ENCODE results near the gene METTL2A. TPM values are rescaled to one million over a fixed set of nuclear protein-coding genes. Genes with fewer than 3 reads are reported as not detected.
"Not testable (repeated sequence)": the region's sequence is repeated elsewhere in the genome, so short reads cannot be mapped to it uniquely, and the experiment has no call there.

METTL2A gene
- total RNA-seq, 1 experiment from 2014 or later: 38.7 TPM

GRCh38 chr17:62398891-62399290, 24.8 kb upstream of the METTL2A start:
- no peak for ATAC-seq
- POLR2A ChIA-PET (ENCODE audit: unreplicated experiment): no interaction called here

GRCh38 chr17:62405451-62405850, 18.2 kb upstream of the METTL2A start:
- Histone ChIP-seq H3K4me3 (ENCODE audit: low read length) (no peak overlapping the region), H4K20me1 (ENCODE audit: low read length) (no peaks in the 10 kb centered on the region), H3K27me3 (ENCODE audit: low read length) (peaks cover 12% of the 10 kb centered on the region), H3K27ac (ENCODE audit: low read length) (no peak overlapping the region), H3K79me2 (ENCODE audit: low read length) (no peaks in the 10 kb centered on the region), H2AFZ (ENCODE audit: low read length) (no peak overlapping the region), H3K4me2 (ENCODE audit: low read length) (no peak overlapping the region), H3K9me2 (replicated peaks; ENCODE audit: low read length) (no peaks in the 10 kb centered on the region), H3K9ac (ENCODE audit: low read length) (no peak overlapping the region), H3K9me3 (ENCODE audit: low read length) (no peaks in the 10 kb centered on the region), H3K4me1 (ENCODE audit: insufficient read depth, low read length) (no peaks in the 10 kb centered on the region), H3F3A (ENCODE audit: low read length, unreplicated experiment) (no peaks in the 10 kb centered on the region), H3K36me3 (ENCODE audit: low read depth, low read length) (no peaks in the 10 kb centered on the region)
- TF ChIP-seq EZH2 (IDR thresholded peaks at IDR 0.05; ENCODE audit: low read length, unreplicated experiment) (no peak), EZH2phosphoT487 (IDR thresholded peaks at IDR 0.05; ENCODE audit: borderline replicate concordance, low read length) (no peak)
- TF ChIP-seq, protein P1, sequence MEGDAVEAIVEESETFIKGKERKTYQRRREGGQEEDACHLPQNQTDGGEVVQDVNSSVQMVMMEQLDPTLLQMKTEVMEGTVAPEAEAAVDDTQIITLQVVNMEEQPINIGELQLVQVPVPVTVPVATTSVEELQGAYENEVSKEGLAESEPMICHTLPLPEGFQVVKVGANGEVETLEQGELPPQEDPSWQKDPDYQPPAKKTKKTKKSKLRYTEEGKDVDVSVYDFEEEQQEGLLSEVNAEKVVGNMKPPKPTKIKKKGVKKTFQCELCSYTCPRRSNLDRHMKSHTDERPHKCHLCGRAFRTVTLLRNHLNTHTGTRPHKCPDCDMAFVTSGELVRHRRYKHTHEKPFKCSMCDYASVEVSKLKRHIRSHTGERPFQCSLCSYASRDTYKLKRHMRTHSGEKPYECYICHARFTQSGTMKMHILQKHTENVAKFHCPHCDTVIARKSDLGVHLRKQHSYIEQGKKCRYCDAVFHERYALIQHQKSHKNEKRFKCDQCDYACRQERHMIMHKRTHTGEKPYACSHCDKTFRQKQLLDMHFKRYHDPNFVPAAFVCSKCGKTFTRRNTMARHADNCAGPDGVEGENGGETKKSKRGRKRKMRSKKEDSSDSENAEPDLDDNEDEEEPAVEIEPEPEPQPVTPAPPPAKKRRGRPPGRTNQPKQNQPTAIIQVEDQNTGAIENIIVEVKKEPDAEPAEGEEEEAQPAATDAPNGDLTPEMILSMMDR (conservative IDR thresholded peaks at IDR 0.05; ENCODE audit: low read depth, low read length): no peak
- BruUV-seq (replicated peaks): no TSS peak
- ChIA-PET CTCF (no interaction called here), POLR2A (ENCODE audit: unreplicated experiment) (no interaction called here)
- DNase-seq (no peak), ATAC-seq (no peak)
- intact Hi-C loops (cut with micrococcal nuclease): no loop called here

More at GRCh38 chr17:62398891-62399290, 24.8 kb upstream of the METTL2A start:
- Histone ChIP-seq H3K4me2 (ENCODE audit: low read length) (no peak overlapping the region), H3F3A (ENCODE audit: low read length, unreplicated experiment) (no peaks in the 10 kb centered on the region), H3K4me1 (ENCODE audit: insufficient read depth, low read length) (no peaks in the 10 kb centered on the region), H3K36me3 (ENCODE audit: low read depth, low read length) (no peaks in the 10 kb centered on the region), H3K79me2 (ENCODE audit: low read length) (no peaks in the 10 kb centered on the region), H3K27me3 (ENCODE audit: low read length) (peaks cover 23% of the 10 kb centered on the region), H3K9me2 (replicated peaks; ENCODE audit: low read length) (no peaks in the 10 kb centered on the region), H3K9me3 (ENCODE audit: low read length) (no peaks in the 10 kb centered on the region), H2AFZ (ENCODE audit: low read length) (no peak overlapping the region), H3K9ac (ENCODE audit: low read length) (no peak overlapping the region), H4K20me1 (ENCODE audit: low read length) (no peaks in the 10 kb centered on the region), H3K4me3 (ENCODE audit: low read length) (no peak overlapping the region), H3K27ac (ENCODE audit: low read length) (no peak overlapping the region)
- CTCF ChIA-PET: no interaction called here
- intact Hi-C loops (cut with micrococcal nuclease): no loop called here
- no TSS peak for BruUV-seq (replicated peaks)
- no peak for TF ChIP-seq EZH2 (IDR thresholded peaks at IDR 0.05; ENCODE audit: low read length, unreplicated experiment)
- TF ChIP-seq EZH2phosphoT487 (IDR thresholded peaks at IDR 0.05; ENCODE audit: borderline replicate concordance, low read length): no peak
- TF ChIP-seq, protein P1 (conservative IDR thresholded peaks at IDR 0.05; ENCODE audit: low read depth, low read length): no peak
- no peak for DNase-seq

- POLR2A ChIA-PET (ENCODE audit: unreplicated experiment): not testable (repeated sequence)
Observed at GRCh38 chr17:62413090-62413489, 10.6 kb upstream of the METTL2A start.

GRCh38 chr17:62426214-62426613, 2.5 kb downstream of the METTL2A start:
- H3K4me2 ChIP-seq (ENCODE audit: low read length); H3K27me3 ChIP-seq (ENCODE audit: low read length); BruUV-seq (replicated peaks); H3K27ac ChIP-seq (ENCODE audit: low read length); H2AFZ ChIP-seq (ENCODE audit: low read length); H3K9ac ChIP-seq (ENCODE audit: low read length); ATAC-seq; H3K9me3 ChIP-seq (ENCODE audit: low read length); CTCF ChIA-PET; DNase-seq; H3K9me2 ChIP-seq (replicated peaks; ENCODE audit: low read length); H3K4me3 ChIP-seq (ENCODE audit: low read length); H4K20me1 ChIP-seq (ENCODE audit: low read length); H3K36me3 ChIP-seq (ENCODE audit: low read depth, low read length); intact Hi-C loops (cut with micrococcal nuclease); H3K4me1 ChIP-seq (ENCODE audit: insufficient read depth, low read length); H3F3A ChIP-seq (ENCODE audit: low read length, unreplicated experiment); POLR2A ChIA-PET (ENCODE audit: unreplicated experiment): not testable (repeated sequence)
- H3K79me2 ChIP-seq (ENCODE audit: low read length): peaks cover 36% of the 10 kb centered on the region

More at GRCh38 chr17:62413090-62413489, 10.6 kb upstream of the METTL2A start:
- intact Hi-C loops (cut with micrococcal nuclease); H3K9me3 ChIP-seq (ENCODE audit: low read length); H3K79me2 ChIP-seq (ENCODE audit: low read length); H3K4me3 ChIP-seq (ENCODE audit: low read length); CTCF ChIA-PET; H3K4me1 ChIP-seq (ENCODE audit: insufficient read depth, low read length); H3K9ac ChIP-seq (ENCODE audit: low read length); H4K20me1 ChIP-seq (ENCODE audit: low read length); H3K27ac ChIP-seq (ENCODE audit: low read length); H3K9me2 ChIP-seq (replicated peaks; ENCODE audit: low read length); ATAC-seq; BruUV-seq (replicated peaks); H2AFZ ChIP-seq (ENCODE audit: low read length); H3K4me2 ChIP-seq (ENCODE audit: low read length); H3K27me3 ChIP-seq (ENCODE audit: low read length); DNase-seq; H3K36me3 ChIP-seq (ENCODE audit: low read depth, low read length); H3F3A ChIP-seq (ENCODE audit: low read length, unreplicated experiment): not testable (repeated sequence)

DNA sequence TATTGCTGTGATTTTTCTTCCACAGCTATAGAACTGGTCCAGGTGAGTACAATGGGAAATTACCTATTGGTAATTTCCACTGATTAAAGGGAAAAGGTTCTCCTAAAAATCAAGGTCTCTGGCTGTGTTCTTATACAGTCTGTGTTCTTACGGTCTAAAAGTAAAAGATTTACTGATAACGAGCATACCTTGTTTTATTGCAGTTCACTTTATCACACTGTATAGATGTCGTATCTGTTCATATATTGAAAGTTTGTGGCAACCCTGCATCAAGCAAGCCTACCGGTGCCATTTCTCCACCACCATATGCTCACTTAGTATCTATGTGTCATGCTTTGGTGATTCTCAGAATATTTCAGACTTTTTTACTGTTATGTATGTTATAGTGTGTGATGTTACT, 11.6 kb downstream of the METTL2A start:
- H3K27me3 ChIP-seq (ENCODE audit: low read length); POLR2A ChIA-PET (ENCODE audit: unreplicated experiment); BruUV-seq (replicated peaks); H3K36me3 ChIP-seq (ENCODE audit: low read depth, low read length); ATAC-seq; H3K4me2 ChIP-seq (ENCODE audit: low read length); H3K4me3 ChIP-seq (ENCODE audit: low read length); H3K79me2 ChIP-seq (ENCODE audit: low read length); H3K9ac ChIP-seq (ENCODE audit: low read length); H3K4me1 ChIP-seq (ENCODE audit: insufficient read depth, low read length); DNase-seq; H3K9me3 ChIP-seq (ENCODE audit: low read length); intact Hi-C loops (cut with micrococcal nuclease); H3K9me2 ChIP-seq (replicated peaks; ENCODE audit: low read length); H4K20me1 ChIP-seq (ENCODE audit: low read length); H2AFZ ChIP-seq (ENCODE audit: low read length); H3K27ac ChIP-seq (ENCODE audit: low read length); H3F3A ChIP-seq (ENCODE audit: low read length, unreplicated experiment); CTCF ChIA-PET: not testable (repeated sequence)
